K562 treated with DMSO at 1 percent for 24 hours (cell line): ENCODE results near the gene EOLA2. TPM values are rescaled to one million over a fixed set of nuclear protein-coding genes. Genes with fewer than 3 reads are reported as not detected.

ENCODE experiments used
- total RNA-seq: library from RNA; unstranded; fragments of 300-600 nt; gene quantifications from 2 replicates; pipeline ENCODE4 v1.2.3, GENCODE V29; 2022; ENCODE audit warnings: low read depth; ENCODE audit not compliant: insufficient read depth

EOLA2 gene
- 40.2 and 45.2 TPM in 2 replicates for total RNA-seq

DNA sequence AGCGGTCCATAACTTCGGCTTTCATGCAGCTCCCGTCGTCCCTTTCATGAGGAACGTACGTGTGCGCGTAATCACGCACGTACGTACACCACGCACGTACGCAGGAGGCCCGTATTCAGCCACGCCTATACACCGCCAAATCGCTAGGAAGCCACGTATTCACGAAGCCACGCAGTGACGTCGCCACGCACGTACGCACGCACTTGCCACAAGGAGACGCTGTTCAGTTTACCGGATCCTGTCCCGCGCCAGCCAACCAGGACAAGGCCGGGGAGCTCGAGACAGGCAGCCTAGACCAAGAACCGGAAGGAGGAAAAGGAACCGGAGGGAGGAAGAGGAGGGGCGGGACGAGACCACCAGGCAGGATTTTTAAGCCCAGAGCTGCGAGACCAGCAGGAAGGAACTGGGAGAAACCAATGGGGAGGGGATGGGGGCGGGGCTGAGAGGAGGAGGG, at the start of gene EOLA2:
Gene EOLA2 (minus strand): TSS at position 65 of the 454 bp plus-strand sequence. CDS start 4,617 bp downstream, outside the sequence.

DNA sequence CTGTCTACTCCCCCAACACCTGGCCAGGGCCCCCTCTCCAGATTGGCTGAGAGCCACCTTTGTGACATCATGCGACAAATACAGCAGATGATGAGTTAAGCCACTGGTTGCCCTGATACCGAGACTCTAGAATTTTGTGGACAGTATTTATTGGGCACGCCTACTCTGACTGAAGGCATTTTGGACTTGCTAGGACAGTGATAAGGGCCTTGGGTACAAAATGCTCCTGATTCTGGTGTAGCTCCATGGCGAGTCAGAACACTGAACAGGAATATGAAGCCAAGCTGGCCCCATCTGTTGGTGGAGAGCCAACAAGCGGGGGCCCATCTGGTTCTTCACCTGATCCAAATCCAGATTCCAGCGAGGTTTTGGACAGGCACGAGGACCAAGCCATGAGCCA, 8.9 kb downstream of the EOLA2 start, which contains the start of gene HSFX4:
Gene HSFX4 (plus strand): TSS at position 174 of the 400 bp plus-strand sequence. CDS start 72 bp downstream, at position 246.

Other genes starting within 250 kb of the EOLA2 start
- 0.81 and 0.86 TPM in 2 replicates for gene MAGEA11, start 226.4 kb downstream of the EOLA2 start, total RNA-seq
- gene HSFX1, start 164.4 kb downstream of the EOLA2 start, total RNA-seq = 0.44 TPM in 1 of 2 replicates, not detected in the other
- gene MAGEA9, start 156.6 kb downstream of the EOLA2 start, total RNA-seq = 0.23 TPM in 1 of 2 replicates, not detected in the other
- 8.1 and 8.4 TPM in 2 replicates for gene MAGEA8, start 57.3 kb downstream of the EOLA2 start, total RNA-seq
- gene HSFX4, start 8.9 kb downstream of the EOLA2 start, total RNA-seq = not detected in 2 replicates